Measurements from ENCODE around the gene SH3RF2.
"Not testable (repeated sequence)": the region's sequence is repeated elsewhere in the genome, so short reads cannot be mapped to it uniquely, and the experiment has no call there.

SH3RF2 gene

GRCh38 chr5:146069780-146070099 lies 133.4 kb downstream of the SH3RF2 start:
- in situ Hi-C loops (cut with MboI; ENCODE audit: low sequenced_read_pairs), result no loop called here

- in situ Hi-C loops (cut with MboI; ENCODE audit: low sequenced_read_pairs), result no loop called here
Measured at GRCh38 chr5:146070746-146071145, 134.4 kb downstream of the SH3RF2 start.

- in situ Hi-C loops (cut with MboI; ENCODE audit: low sequenced_read_pairs), result no loop called here
Measured at GRCh38 chr5:146071171-146071570, 134.8 kb downstream of the SH3RF2 start.

- in situ Hi-C loops (cut with MboI; ENCODE audit: low sequenced_read_pairs), result no loop called here
Measured at GRCh38 chr5:146072595-146072994, 136.2 kb downstream of the SH3RF2 start.

- in situ Hi-C loops (cut with MboI; ENCODE audit: low sequenced_read_pairs), result no loop called here
Measured at GRCh38 chr5:146073239-146073900, 137.0 kb downstream of the SH3RF2 start.

- in situ Hi-C loops (cut with MboI; ENCODE audit: low sequenced_read_pairs), result no loop called here
Measured at GRCh38 chr5:146076028-146076427, 139.7 kb downstream of the SH3RF2 start.

GRCh38 chr5:146076455-146076854 lies 140.1 kb downstream of the SH3RF2 start:
- in situ Hi-C loops (cut with MboI; ENCODE audit: low sequenced_read_pairs), result no loop called here

- in situ Hi-C loops (cut with MboI; ENCODE audit: low sequenced_read_pairs), result no loop called here
Measured at GRCh38 chr5:146078566-146078965, 142.2 kb downstream of the SH3RF2 start.

- in situ Hi-C loops (cut with MboI; ENCODE audit: low sequenced_read_pairs), result no loop called here
Measured at GRCh38 chr5:146079695-146080373, 143.5 kb downstream of the SH3RF2 start.

- in situ Hi-C loops (cut with MboI; ENCODE audit: low sequenced_read_pairs), result no loop called here
Measured at GRCh38 chr5:146081556-146081955, 145.2 kb downstream of the SH3RF2 start.

GRCh38 chr5:146082798-146083197 lies 146.4 kb downstream of the SH3RF2 start:
- in situ Hi-C loops (cut with MboI; ENCODE audit: low sequenced_read_pairs), result no loop called here

GRCh38 chr5:146084376-146084775 lies 148.0 kb downstream of the SH3RF2 start:
- in situ Hi-C loops (cut with MboI; ENCODE audit: low sequenced_read_pairs), result no loop called here

GRCh38 chr5:146088098-146088497 lies 151.7 kb downstream of the SH3RF2 start:
- in situ Hi-C loops (cut with MboI; ENCODE audit: low sequenced_read_pairs), result no loop called here

- in situ Hi-C loops (cut with MboI; ENCODE audit: low sequenced_read_pairs), result no loop called here
Measured at GRCh38 chr5:146089287-146089686, 152.9 kb downstream of the SH3RF2 start.

- in situ Hi-C loops (cut with MboI; ENCODE audit: low sequenced_read_pairs), result no loop called here
Measured at GRCh38 chr5:146091881-146092280, 155.5 kb downstream of the SH3RF2 start.

- in situ Hi-C loops (cut with MboI; ENCODE audit: low sequenced_read_pairs), result no loop called here
Measured at GRCh38 chr5:146098047-146098446, 161.7 kb downstream of the SH3RF2 start.

GRCh38 chr5:146101646-146102045 lies 165.3 kb downstream of the SH3RF2 start:
- in situ Hi-C loops (cut with MboI; ENCODE audit: low sequenced_read_pairs), result no loop called here

GRCh38 chr5:146103594-146103993 lies 167.2 kb downstream of the SH3RF2 start:
- in situ Hi-C loops (cut with MboI; ENCODE audit: low sequenced_read_pairs), result no loop called here

GRCh38 chr5:146105477-146105876 lies 169.1 kb downstream of the SH3RF2 start, which contains the start of gene PLAC8L1:
Gene PLAC8L1 (minus strand): TSS chr5:146105577. CDS start chr5:146104311, 1,266 bp downstream.
- in situ Hi-C loops (cut with MboI; ENCODE audit: low sequenced_read_pairs), result no loop called here

GRCh38 chr5:146107901-146108300 lies 171.5 kb downstream of the SH3RF2 start:
- in situ Hi-C loops (cut with MboI; ENCODE audit: low sequenced_read_pairs), result no loop called here

- in situ Hi-C loops (cut with MboI; ENCODE audit: low sequenced_read_pairs), result not testable (repeated sequence)
Measured at GRCh38 chr5:146108870-146109269, 172.5 kb downstream of the SH3RF2 start.

GRCh38 chr5:146109379-146109778 lies 173.0 kb downstream of the SH3RF2 start:
- in situ Hi-C loops (cut with MboI; ENCODE audit: low sequenced_read_pairs), result no loop called here

GRCh38 chr5:146111409-146111808 lies 175.0 kb downstream of the SH3RF2 start:
- in situ Hi-C loops (cut with MboI; ENCODE audit: low sequenced_read_pairs), result no loop called here

All from HL-60/S4 treated with retinoic acid at 250 ng/mL for 4 days and 3 days (cell line).